HFFc6 (cell line): Measurements from ENCODE around the gene KCNQ1. TPM values are rescaled to one million over a fixed set of nuclear protein-coding genes. Genes with fewer than 3 reads are reported as not detected.

Experiments used
- DNase-seq: peaks from one replicate; pipeline ENCODE4 v3.0.0-alpha.2; 2018
- H3K27ac Mint-ChIP-seq: 2 replicates; pipeline ENCODE4 v1.8.0; 2020; ENCODE audit warnings: mild to moderate bottlenecking, mixed read lengths
- H3K27me3 Mint-ChIP-seq: 2 replicates; pipeline ENCODE4 v1.8.0; 2021; ENCODE audit warnings: mild to moderate bottlenecking, moderate library complexity, mixed read lengths; ENCODE audit not compliant: insufficient read depth
- H3K36me3 Mint-ChIP-seq: 2 replicates; pipeline ENCODE4 v1.8.0; 2021; ENCODE audit warnings: low read depth, mixed read lengths
- H3K4me1 Mint-ChIP-seq: 2 replicates; pipeline ENCODE4 v1.8.0; 2020; ENCODE audit warnings: low read depth, mixed read lengths
- H3K4me3 Mint-ChIP-seq: 2 replicates; pipeline ENCODE4 v1.8.0; 2020; ENCODE audit warnings: mild to moderate bottlenecking, moderate library complexity, mixed read lengths
- H3K9me3 Mint-ChIP-seq: 2 replicates; pipeline ENCODE4 v1.8.0; 2020; ENCODE audit warnings: mild to moderate bottlenecking, mixed read lengths
- total RNA-seq, 6 experiments: library from RNA; stranded (reverse); fragmentation: NEBNext Ultra II Directional; extraction: Animal tissue kit (Norgen Biotek cat#: 25700); gene quantifications; 2 replicates in 1 of 6; 3 replicates in 5 of 6; pipeline ENCODE4 v1.2.3, GENCODE V29; 2021
- TF ChIP-seq, protein P1 (sequence below): fragments of 200-600 bp; sonication (generic); IDR thresholded peaks from 2 replicates; pipeline ENCODE4 v1.5.0; 2021; ENCODE audit warnings: antibody characterized with exemption, mild to moderate bottlenecking

The KCNQ1 gene
- total RNA-seq, 6 experiments from 2014 or later: not detected

DNA sequence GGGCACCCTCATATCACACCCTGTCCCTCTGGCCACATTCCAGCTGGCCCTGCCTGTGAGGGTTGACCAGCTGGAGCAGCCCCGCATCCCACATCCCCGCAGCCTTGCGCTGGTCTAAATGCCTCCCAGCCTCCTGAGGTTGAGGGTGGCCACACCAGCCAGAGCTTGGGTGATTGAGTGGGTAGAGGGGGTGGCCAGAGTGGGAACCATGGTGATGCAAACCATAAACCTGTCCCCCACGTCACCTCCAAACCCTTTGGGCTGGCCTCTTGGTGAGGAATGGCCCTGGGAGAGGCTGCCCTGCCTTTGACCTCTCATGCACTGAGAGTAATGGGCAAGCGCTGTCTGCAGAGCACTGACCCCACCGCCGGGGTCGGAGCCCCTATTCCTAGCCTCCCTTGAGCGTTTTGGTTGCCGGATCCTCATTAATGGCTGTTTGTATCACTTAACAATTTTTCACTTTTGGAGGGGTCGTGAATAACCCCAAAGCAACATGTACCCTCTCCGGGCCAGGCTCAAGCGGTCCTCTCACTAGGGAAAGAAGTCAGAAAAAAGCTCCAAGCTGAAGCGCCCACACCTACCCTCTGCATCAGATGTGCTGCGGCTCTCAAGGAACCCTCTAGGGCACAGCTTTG lies 271.0 kb downstream of the KCNQ1 start:
- no peaks in the 10 kb centered on the region for H3K4me1 Mint-ChIP-seq
- no peaks in the 10 kb centered on the region for H3K36me3 Mint-ChIP-seq
- no peak for DNase-seq
- peaks cover 55% of the 10 kb centered on the region for H3K27me3 Mint-ChIP-seq
- TF ChIP-seq, protein P1, sequence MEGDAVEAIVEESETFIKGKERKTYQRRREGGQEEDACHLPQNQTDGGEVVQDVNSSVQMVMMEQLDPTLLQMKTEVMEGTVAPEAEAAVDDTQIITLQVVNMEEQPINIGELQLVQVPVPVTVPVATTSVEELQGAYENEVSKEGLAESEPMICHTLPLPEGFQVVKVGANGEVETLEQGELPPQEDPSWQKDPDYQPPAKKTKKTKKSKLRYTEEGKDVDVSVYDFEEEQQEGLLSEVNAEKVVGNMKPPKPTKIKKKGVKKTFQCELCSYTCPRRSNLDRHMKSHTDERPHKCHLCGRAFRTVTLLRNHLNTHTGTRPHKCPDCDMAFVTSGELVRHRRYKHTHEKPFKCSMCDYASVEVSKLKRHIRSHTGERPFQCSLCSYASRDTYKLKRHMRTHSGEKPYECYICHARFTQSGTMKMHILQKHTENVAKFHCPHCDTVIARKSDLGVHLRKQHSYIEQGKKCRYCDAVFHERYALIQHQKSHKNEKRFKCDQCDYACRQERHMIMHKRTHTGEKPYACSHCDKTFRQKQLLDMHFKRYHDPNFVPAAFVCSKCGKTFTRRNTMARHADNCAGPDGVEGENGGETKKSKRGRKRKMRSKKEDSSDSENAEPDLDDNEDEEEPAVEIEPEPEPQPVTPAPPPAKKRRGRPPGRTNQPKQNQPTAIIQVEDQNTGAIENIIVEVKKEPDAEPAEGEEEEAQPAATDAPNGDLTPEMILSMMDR: no peak
- H3K4me3 Mint-ChIP-seq: no peak overlapping the region
- no peaks in the 10 kb centered on the region for H3K9me3 Mint-ChIP-seq
- no peak overlapping the region for H3K27ac Mint-ChIP-seq

DNA sequence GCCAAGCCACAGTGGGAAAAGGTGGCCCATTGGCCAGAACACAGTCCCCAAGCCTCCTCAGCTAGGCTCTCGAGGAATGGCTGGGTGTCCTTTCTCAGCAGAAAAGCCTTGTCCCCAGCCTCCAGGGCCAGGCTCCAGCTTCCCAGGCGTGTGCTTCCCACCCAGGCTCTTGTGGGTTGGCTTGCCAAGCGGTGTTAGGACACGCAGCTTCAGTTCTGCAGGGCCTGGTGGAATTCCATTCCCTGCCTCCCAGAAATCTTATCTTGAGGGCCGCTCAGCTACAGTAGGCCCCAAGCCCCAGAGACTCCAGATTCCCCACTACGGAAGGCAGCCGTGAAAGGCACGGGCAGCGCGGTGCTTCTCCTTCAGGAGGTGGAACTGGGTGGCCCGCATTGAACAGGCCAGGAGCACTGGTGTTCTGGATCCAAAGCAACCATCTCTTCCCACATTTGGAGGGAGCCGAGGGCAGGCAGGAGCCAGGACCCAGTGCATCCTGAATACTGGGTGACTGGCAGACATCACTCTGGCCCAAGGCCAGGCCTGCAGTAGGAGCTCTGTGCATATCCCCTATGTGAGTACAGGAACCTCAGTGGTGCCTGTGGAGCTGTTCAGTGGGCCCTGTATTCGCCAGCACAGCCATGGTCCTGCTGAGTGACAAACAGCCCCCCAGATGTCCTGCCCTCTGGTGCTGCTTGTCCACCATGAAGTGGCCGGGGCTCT lies 271.7 kb downstream of the KCNQ1 start:
- TF ChIP-seq, protein P1: no peak
- no peaks in the 10 kb centered on the region for H3K9me3 Mint-ChIP-seq
- DNase-seq: no peak
- no peaks in the 10 kb centered on the region for H3K4me1 Mint-ChIP-seq
- H3K4me3 Mint-ChIP-seq: no peak overlapping the region
- no peaks in the 10 kb centered on the region for H3K36me3 Mint-ChIP-seq
- H3K27me3 Mint-ChIP-seq: peaks cover 54% of the 10 kb centered on the region
- H3K27ac Mint-ChIP-seq: no peak overlapping the region

DNA sequence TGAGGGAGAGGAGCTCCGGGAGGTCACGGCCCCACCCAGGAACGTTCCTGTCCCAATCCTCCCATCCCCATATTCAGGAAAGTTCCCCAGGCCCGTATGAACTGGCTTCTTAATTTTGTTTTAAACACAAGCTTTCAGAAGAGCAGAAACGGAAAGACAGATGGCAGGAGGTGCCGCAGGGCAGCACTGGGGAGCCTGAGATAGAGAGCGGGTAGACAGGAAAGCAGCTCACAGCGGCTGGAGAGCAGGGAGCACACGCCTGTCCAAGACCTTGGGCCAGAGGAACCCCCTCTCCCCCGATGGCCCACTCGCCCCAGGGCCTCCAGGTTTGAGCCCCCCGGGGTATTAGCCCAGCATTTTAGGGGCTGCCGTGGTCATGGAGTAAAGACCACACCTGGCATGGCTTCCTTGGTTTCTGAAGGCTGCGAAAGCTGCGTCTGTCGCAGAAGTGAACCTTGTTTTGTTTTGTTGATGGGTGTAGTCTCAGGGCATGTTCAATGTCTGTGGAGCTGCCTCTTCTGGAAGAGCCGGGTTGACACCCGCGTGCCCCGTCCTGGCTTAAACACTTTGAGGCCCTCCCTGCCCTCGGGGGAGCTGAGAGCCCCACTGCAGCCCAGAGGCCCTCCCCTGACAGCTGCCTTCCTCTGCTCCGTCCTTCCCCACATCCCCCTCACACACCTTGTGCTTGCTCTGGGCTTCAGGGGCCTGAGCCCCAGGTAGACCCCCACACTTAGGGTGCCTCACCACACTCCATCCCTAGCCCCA lies 272.9 kb downstream of the KCNQ1 start:
- Mint-ChIP-seq H3K9me3 (no peaks in the 10 kb centered on the region), H3K4me3 (no peak overlapping the region), H3K27me3 (peaks cover 59% of the 10 kb centered on the region), H3K27ac (no peak overlapping the region), H3K36me3 (no peaks in the 10 kb centered on the region), H3K4me1 (no peaks in the 10 kb centered on the region)
- TF ChIP-seq, protein P1: no peak
- no peak for DNase-seq

DNA sequence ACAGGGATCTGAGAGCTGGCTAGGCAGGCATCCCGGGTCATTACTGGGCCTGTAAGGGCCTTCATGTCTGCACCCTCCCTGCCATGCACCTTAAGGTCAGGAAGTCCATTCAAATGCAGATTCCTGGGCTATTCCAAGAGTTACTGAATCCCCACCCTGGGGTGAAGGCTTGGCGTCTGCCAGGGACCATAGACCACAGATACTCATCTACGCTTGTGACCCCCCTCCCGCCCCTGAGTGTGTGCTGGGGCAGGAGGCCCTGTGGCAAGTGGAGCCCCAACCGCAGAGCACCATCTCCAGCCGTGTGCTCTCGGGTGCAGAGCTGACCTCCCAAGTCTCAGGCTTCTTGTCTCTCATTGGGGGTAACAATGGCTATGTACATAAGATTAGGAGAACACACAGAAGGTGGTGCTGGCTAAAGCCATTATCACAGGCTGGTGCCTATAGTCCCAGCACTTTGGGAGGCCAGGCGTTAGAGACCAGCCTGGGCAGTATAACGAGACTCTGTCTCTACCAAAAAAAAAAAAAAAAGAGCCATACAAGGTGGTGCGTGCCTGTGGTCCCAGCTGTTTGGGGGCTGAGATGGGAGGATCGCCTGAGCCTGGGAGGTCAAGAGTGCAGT lies 274.1 kb downstream of the KCNQ1 start:
- H3K9me3 Mint-ChIP-seq: no peaks in the 10 kb centered on the region
- H3K27ac Mint-ChIP-seq: no peak overlapping the region
- no peak overlapping the region for H3K4me3 Mint-ChIP-seq
- H3K36me3 Mint-ChIP-seq: no peaks in the 10 kb centered on the region
- H3K4me1 Mint-ChIP-seq: no peaks in the 10 kb centered on the region
- TF ChIP-seq, protein P1: no peak
- H3K27me3 Mint-ChIP-seq: peaks cover 65% of the 10 kb centered on the region
- no peak for DNase-seq

DNA sequence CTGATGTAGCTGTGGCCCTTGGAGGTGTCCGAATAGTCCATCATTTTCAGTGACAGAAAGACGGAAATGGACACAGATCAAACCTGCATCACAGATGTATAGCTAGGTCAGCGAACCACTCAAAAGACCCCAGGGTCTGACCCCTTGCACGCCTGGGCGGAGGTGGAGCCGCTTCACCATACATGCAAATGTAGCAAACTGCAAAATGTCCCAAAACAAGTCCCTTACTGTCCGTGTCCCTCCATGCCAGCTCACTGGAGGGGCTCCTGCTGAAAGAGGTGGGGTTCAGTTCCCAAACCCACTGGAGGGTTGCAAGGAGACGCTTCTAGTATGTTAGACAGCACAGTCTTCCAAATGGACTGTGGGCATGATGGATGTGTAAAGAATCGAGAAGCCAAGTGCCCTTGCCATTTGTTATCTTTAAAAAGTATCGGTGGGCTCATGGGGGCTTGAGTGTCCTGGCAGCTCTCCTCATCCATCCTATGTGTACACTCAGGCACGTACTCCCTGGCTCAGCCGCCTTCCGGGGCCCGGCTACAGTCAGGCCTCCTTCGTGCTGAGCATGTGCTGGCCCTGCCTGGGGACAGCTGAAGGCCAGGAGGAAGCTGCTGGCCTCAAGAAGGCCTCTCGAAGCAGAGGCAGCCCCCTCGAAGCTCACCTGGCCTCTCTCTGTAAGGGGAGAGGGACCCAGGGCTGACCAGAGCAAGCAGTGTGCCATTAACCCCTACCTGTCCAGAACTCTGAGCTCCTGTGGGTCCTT lies 275.2 kb downstream of the KCNQ1 start:
- H3K27me3 Mint-ChIP-seq: peaks cover 69% of the 10 kb centered on the region
- no peaks in the 10 kb centered on the region for H3K4me1 Mint-ChIP-seq
- H3K4me3 Mint-ChIP-seq: no peak overlapping the region
- no peaks in the 10 kb centered on the region for H3K36me3 Mint-ChIP-seq
- TF ChIP-seq, protein P1: no peak
- no peak overlapping the region for H3K27ac Mint-ChIP-seq
- no peaks in the 10 kb centered on the region for H3K9me3 Mint-ChIP-seq
- DNase-seq: no peak
